Amygdala (tissue), 56 donors: Measurements from ENCODE around the gene MAP3K21.

Experiments used
- DNase-seq, 56 donors: peaks; one replicate each; lab custom pipeline; 2025; lab: John Stamatoyannopoulos, UW

The MAP3K21 gene

GRCh38 chr1:233431753-233432403 lies 104.4 kb downstream of the MAP3K21 start:
- no peak for DNase-seq

DNA sequence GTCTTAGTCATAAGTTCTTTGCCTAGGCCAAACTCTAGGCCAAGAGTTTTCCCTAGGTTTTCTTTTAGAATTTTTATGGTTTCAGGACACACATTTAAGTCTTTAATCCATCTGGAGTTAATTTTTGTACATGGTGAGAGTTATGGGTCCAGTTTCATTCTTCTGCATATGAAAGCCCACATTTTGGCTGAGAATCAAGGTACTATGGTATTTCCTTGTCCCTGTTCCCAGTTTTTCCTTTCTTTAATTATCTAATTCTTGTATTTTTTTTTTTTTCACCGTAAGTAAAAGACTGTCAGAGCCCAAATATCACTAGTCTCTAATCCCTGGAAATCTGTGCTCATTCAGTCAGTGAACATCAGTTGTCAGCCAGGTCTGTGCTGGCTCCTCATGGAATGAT lies 105.4 kb downstream of the MAP3K21 start:
- DNase-seq, result no peak

GRCh38 chr1:233433436-233434210 lies 106.1 kb downstream of the MAP3K21 start:
- DNase-seq, result no peak
